HG03442 (cell line): ENCODE data around the gene IREB2.
"Not testable (repeated sequence)": the region's sequence is repeated elsewhere in the genome, so short reads cannot be mapped to it uniquely, and the experiment has no call there.

Source experiments
- ATAC-seq: cut with Tn5 transposase; IDR thresholded peaks from one replicate; pipeline ENCODE4 v1.9.1; 2021; ENCODE audit warnings: mild to moderate bottlenecking, moderate library complexity; ENCODE audit not compliant: unreplicated experiment

The IREB2 gene

DNA sequence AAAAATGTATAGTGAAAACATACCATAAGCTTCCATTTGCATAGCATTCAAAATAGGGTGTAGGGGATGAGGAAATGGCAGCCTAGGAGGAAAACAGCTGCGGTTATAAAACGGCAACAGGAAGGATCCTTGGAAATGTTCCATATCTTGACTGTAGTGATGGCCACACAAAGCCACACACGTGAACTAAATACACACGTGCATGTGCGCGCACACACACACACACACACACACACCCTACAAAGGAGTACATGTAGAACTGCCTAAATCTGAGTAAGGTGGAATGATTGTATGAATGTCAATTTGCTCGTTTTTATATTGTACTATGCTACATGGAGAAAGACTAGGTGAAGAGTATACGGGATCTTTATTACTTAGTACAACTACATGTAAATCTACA, 3.9 kb upstream of the IREB2 start:
- no peak for ATAC-seq

DNA sequence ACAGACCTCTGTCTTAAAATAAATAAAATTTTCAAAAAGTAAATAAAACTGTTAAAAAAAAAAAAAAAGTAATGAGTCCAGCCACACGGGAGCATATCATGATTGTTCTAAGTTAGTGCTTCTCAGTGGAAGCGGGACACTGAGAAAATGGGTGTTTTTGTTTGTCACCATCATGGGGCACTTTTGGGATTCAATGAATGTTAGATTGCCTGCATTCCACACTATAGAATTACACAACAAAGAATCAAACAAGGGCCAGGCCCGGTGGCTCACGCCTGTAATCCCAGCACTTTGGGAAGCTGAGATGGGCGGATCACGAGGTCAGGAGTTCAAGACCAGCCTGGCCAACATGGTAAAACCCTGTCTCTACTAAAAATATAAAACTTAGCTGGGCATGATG, 3.3 kb upstream of the IREB2 start:
- ATAC-seq = not testable (repeated sequence)

DNA sequence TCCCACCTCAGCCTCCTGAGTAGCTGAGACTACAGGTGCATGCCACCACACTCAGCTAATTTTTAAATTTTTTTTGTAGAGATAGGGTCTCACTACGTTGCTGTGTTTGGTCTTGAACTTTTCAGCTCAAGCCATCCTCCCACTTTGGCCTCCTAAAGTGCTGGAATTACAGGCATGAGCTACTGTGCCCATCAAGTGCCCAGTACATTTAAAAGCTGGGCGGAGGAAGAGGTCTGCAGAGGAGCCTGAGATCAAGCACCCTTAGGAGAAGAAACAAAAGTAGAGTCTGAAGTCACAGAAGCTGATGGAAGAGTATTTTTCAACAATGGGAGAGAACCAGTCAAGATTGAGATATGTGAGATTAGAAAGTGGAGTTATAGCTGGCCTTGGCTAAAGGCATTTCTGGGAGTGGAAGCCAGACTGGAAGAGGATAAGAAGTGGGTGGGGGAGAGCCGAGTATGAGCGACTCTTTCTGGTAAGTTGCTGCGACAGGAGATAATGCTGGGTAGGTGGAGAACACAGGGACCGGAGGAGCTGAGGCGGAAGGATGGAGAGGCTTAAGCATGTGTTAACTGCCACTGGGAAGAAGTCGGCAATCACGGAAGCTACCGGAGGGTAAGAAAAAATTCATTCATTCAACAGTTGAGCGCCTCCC, 782 bp upstream of the IREB2 start:
- no peak for ATAC-seq

DNA sequence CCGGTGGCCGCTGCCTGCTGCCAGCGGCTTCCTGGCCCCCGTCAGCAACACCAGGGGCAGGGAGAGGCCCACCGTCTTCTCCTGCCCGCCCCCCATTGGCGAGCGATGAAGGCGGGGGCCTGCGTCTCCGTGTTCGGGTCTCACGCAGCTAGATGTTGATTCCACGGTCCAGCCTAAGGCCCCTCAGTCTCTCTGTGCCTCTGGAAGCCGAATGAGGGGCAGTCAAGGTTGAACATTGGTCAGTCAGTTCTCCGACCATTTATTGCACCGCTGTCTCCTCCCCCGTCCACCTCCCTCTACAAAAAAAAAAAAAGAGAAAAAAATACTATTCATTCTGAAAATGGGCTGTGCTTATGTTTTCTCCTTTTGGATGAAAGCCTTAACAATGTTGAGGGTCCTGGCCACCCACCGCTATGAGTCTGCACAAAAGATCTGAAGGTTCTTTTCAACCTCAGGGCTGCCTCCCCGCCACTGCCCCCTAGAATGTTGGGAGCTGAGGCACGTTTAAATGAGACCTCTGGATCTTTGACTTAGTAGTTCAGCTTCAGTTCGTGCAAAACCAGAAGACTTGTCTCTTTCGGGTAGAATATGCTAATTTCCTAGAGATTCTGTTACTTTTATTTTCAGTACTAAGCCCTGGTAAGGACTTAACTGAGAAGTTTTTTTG, 736 bp downstream of the IREB2 start:
- peak; percentile 11 for ATAC-seq

DNA sequence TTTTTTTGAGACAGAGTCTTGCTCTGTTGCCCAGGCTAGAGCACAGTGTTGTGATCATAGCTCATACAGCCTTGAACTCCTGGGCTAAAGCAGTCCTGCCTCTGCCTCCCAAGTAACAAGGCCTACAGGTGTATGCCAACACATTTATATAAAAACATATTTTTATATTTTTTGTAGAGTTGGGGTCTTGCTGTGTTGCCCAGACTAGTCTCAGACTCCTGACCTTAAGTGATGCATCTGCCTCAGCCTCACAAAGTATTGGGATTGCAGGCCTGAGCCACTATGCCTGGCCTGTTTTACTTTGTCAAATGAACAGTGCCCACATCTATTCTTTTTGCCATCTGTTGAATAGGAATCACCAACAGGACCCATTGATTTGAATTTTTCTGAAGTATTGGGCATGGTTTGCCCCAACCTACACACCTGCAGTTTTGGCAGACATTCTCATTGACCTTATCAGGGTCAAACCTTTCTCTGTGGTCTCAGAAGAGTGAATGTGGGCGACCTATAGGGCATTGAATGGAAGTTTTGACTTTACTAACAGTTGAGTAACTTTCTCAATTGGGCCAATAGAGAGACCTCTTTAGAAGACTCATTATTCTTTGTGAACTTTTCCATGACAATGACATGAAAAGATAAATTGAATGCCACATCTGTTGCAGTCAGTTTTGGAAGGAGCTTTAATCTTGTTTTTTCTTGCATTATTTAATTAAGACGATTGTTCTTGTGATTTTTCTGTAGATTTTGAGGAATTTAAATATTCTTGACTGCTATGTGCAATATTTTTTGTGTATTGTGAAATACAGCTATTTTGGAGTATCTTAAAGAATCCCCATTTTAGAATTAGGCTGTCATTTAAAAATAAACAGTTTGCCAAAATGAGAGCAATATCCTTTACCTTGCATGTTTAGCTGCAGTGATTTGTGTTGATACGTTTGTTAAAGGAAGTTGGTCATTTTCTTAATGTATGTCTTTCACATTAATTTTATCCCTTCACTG, 2.7 kb downstream of the IREB2 start:
- no peak for ATAC-seq

DNA sequence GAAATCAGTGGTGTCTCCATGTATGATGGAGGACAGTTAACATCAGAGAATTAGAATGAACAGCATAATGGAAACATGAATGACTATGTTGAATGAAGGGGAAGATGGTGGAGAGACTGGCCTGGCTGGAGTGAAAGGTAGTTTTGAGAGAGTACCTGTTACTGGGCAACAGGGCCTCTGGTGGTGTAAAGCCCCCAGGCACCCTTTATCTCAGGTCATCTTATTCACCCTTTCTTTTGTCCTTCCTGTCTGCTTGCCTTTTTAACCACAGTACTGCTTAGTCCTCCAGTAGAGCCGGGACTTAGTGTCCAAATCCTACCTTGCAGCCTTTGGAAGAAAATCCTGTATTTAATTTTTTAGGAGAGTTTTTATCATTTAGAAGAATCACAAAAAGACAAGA, 6.2 kb downstream of the IREB2 start:
- no peak for ATAC-seq

DNA sequence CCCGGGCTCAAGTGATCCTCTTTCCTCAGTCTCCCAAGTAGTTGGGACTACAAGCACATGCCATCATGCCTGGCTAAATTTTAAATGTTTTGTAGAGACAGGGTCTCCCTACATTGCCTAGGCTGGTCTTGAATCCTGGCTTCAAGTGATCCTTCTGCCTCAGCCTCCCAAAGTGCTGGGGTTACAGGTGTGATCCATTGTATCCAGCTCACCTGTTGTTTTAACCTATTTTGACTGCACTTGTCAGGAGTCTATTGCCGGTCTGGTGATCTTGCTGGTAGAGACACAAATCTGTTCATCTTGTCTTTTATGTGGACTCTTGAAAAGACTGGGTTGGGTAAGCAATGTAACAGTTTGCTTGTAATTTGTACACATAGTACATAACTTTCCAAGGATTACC, 7.9 kb downstream of the IREB2 start:
- no peak for ATAC-seq

DNA sequence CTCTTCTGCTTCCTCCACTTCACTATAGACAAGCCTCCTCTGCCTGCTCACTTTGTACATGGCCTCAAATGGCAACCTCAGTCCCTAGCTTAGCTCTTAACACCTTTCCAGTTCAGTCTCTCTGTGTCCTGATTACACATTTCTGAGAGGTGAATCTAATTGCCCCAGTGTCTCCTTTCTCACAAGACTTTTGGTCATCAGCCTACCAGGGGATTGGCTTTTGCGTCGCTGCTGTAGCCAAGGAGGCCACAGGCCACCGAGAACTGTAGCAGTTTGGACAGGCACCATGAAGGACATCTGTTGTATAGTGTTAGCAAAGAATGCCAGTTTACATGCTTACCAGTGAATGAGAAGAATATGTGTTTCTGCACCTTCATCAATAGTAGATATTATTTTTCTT, 8.5 kb downstream of the IREB2 start:
- no peak for ATAC-seq

DNA sequence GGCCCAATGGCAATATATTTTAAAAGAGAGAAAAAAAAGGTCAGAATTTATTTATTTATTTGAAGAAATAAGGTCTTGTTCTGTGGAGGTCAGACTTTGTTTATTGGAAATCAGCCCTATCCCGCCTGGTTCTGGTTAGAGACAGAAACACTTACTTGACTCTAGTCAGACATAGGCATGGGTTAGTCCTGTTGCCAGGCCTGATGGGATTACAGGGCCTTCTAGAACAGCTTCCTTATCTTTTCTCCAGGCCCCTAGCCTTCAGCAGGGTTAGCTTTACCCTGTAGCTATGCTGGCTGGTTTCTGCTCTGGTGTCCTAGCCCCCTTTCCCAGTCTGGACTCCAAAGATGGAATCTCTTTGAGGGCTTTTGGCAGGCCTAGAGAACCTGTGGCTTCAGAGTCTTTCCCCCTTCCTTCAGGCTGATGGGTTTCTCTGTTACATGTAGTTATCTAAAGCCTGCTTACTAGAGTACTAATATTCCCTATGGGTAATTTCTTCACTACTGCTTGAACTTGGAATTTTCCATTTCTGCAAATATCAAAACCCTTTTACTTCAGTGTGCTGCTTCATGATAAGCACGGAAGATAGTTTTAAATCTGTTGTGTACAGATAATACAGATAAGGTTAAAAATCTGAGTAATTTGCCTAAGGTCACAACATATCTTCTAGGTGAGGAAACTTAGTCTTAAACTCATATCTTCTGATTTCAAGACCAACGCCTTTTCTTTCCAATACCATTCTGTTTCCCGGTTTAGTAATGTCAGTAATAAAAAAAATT, 10.6 kb downstream of the IREB2 start:
- ATAC-seq = no peak

DNA sequence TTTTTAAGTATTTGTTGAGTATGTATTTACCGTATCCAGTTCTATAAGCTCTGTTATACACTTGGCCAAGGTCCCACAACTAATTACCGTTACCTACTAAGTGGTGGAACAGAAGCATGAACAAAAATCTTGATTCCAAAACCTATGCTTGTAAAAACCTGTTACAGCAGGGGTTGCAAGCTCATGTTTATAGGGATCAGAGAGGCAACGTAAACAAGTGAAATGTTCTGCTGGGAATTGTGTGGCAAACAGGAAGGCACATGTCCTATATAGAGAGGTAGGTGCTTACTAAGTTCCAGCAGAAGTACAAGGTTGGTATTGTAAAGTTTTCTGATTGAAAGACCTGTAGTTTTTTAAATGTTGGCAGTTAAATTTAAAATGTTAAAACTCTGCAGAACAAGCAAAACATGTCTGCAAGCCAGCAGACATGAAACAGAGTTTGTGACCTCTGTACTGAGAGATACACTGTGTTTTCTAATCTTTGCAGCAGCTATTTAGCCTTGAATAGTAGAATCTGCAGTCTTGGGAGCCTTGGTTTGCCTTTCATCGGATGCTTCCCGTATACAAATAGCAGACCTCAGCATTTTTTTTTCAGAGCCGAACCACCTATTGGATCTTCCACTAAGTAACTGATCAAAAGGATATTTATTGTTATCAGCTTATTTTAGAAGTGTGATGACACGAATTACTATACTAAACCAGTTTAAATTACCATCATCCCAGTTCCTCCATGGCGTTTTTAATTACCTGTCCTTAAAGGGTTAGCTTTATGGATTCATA, 11.4 kb downstream of the IREB2 start:
- ATAC-seq = no peak

DNA sequence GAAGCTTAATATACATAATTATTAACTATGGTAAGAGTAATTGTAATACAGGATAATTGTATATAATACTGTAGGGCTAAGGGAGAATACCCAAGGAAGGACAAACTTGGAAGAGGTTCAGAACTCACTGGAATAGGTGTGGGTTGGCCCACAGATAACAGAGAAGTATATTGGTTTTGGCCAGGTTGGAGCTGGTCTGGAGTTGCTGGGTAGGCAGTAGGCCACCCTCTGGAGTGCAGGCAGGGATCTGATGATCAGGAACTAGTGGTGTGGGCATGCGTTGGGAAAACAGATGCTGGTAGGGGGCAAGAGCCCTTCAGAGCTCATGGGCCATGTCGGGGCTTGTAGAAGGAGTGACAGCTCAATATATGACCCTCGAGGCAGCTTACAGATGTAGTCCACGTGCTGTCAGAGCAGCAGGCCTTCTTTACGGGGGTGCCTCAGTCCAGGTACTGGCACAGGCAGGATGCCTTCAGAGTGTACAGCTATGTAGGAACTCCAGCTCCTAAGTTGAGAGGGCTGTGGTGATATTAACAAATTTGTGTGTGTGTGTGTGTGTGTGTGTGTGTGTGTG, 12.4 kb downstream of the IREB2 start:
- ATAC-seq = no peak

DNA sequence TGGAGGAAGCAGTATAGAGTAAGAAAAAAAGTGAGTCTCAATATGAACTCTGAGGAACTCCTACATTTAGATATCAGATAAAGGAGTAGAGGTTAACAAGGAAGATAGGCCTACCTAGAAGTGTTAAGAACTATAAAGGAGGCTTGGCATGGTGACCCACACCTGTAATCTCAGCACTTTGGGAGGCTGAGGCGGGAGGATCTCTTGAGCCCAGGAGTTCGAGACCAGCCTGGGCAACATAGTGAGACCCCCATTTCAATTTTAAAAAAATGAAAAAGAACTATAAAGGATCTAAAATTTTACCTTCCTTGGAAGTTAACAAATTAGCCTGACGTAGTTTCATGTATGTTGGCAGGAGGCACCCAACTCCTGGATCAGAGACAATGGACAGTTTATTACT, 14.5 kb downstream of the IREB2 start:
- ATAC-seq = no peak

DNA sequence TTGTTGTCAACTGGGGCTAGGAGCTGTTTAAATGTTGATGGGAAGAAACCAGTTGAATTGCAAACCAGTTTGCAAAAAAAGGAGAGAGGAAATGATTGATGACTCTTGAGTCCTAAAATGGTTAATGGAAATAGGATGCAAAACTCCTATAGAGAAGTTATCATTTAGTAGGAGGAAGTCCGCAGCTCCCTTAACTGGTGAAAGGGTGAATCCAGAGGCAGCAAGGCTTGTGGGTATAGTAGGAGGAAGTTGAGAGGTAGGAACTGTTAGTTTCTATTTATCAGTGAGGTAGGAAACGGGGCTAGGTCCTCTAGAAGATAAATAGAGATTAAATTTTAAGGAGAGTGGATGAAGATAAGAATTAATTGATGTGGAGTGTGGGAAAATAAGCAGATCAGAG, 15.4 kb downstream of the IREB2 start:
- no peak for ATAC-seq

DNA sequence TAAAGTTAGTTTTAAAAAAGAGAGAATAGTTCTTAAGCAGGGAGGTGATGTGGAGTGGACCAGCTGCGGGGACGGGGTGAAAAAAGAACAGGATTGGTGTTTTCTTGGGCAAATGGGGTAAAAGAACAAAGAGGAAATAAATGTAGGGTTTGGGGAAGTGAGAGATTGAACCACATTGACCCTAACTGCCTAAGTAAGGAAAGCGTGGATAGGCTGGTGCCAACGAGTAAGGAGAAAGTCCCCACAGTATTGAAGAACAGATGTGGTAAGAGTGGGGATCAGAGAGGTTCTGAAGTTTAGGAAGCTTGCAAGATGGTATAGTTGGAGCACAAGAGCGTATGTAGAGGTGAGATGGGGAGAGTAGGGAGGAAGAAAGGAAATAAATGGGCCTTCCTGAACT, 17.0 kb downstream of the IREB2 start:
- no peak for ATAC-seq

DNA sequence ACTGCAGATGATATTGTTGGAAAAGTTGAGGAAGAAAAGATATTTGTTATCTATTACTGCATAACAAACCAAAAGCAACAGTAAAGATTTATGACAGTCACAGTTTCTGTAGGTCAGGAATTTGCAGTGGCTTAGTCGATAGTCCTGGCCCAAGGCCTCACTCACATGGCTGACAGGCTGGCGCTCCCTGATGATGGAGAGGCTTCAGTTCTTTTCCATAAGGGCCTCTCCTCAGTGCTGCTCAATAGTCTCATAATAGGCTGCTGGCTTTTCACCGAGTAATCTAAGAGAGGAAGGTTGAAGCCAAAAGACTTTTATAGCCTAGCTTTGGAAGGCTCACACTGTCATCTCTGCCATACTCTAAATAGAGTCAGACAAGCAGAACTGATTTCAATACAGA, 17.7 kb downstream of the IREB2 start:
- ATAC-seq = no peak

DNA sequence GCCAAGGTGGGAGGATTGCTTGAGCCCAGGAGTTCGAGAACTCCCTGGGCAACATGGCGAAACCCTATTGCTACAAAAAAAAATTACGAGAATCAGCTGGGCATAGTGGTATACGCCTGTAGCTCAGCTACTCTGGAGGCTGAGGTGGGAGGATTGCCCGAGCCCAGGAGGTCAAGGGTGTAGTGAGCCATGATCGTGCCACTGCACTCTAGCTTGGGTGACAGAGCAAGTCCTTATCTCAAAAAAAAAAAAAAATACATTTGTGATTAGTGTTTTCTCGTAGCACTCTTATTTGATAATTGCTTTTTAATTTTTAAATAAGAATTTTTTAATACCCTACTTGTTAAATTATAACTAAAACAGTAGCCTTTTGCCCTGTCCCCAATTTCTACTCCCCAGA, 18.4 kb downstream of the IREB2 start:
- ATAC-seq = no peak

DNA sequence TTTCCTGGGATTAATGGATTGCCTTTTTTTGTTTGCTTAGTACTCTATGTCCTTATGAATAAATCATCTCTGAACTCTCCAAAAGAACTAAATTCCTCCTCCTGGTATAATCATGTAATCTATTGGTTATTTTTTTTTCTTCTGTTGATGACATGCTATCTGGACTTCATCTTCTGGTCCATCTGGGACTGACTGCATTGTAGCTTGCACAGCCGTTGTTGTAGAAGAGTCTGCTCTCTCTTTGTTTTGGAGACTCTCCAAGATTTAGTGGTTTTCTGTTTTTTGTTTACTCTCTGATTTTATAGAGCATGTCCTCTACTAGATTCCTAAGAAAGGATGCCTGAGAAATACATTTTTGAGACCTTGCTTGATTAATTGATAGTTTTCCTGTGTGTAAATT, 19.1 kb downstream of the IREB2 start:
- ATAC-seq = no peak

DNA sequence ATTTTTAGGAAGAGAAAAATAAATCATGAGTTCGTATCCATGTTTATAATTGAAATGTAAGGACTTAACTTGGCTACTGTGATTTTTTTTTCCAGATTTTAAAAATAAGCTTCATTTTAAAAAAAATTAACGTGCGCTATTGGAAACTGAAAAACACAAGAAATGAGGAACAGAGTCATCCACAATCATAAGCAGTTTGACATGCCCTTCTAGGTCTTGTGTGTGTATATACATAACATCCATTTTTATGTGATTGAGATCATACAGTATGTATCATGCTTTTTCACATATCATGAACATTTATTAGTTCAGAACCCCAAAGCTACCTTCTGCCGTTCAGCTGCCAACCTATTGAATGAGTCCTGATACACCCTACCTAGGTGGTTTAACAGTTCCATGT, 22.7 kb downstream of the IREB2 start:
- no peak for ATAC-seq

DNA sequence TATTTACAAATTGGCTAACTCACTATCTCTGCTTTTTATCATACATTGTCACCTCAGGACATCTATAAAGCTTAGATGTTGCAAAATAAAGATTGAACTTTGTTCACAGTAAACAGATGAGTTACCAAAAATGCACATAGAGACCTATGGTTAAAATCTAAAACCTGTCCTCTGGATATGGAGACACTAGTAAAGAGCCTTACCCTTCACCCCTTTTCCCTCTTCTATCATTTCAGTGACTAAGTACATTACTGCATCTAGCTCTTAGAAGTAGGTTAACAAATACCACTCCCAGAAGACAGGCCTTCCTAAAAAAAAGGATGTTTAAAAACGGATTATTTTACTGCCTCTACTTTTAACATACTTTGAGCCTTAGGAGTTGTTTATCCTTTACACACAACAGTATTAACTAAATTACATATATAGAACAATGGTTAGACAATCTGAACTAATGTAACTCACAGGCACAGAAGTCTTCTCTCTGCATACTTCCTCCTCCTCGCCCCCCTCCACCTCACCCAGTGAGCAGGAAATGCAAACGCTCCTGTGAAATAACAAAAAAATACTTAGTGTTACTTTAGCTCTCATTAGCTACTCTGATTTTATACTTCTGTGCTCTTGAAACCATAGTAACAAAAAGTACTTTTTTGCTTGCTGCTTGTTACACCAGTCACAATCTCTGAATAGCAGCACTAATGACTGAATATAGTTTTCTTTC, 23.3 kb downstream of the IREB2 start:
- no peak for ATAC-seq
